NOMO-1 treated with dmso at 0.1 percent for 144 hours (cell line): ENCODE data around the gene FALEC.
"Not testable (repeated sequence)": the region's sequence is repeated elsewhere in the genome, so short reads cannot be mapped to it uniquely, and the experiment has no call there.

ENCODE experiments used
- DNase-seq: peaks from one replicate; lab custom pipeline; 2025; ENCODE audit not compliant: unreplicated experiment; lab: John Stamatoyannopoulos, UW

FALEC gene

GRCh38 chr1:150573648-150574071 is 58.1 kb downstream of the FALEC start:
- not testable (repeated sequence) for DNase-seq

GRCh38 chr1:150574260-150575071 is 58.9 kb downstream of the FALEC start:
- no peak for DNase-seq

- DNase-seq = no peak
These were observed 59.5 kb downstream of the FALEC start for GRCh38 chr1:150575072-150575489.

- no peak for DNase-seq
These were observed 60.2 kb downstream of the FALEC start for GRCh38 chr1:150575518-150576366.

- no peak for DNase-seq
These were observed 60.8 kb downstream of the FALEC start for GRCh38 chr1:150576367-150576711.

GRCh38 chr1:150576794-150577556 is 61.4 kb downstream of the FALEC start:
- DNase-seq = no peak

- DNase-seq = no peak
These were observed 62.2 kb downstream of the FALEC start for GRCh38 chr1:150577557-150578271.

- DNase-seq = no peak
These were observed 62.9 kb downstream of the FALEC start for GRCh38 chr1:150578272-150579109.

GRCh38 chr1:150579110-150579944 is 63.8 kb downstream of the FALEC start, which contains the start of gene MCL1:
Gene MCL1, minus strand, starts transcription at chr1:150579610. Its CDS starts 80 bp downstream, at chr1:150579530.
- peak; percentile 92 for DNase-seq

GRCh38 chr1:150579945-150580642 is 64.5 kb downstream of the FALEC start:
- DNase-seq = no peak

GRCh38 chr1:150580966-150581365 is 65.4 kb downstream of the FALEC start:
- not testable (repeated sequence) for DNase-seq

GRCh38 chr1:150581437-150581836 is 65.9 kb downstream of the FALEC start:
- not testable (repeated sequence) for DNase-seq

GRCh38 chr1:150581962-150582361 is 66.4 kb downstream of the FALEC start:
- not testable (repeated sequence) for DNase-seq

GRCh38 chr1:150582371-150582770 is 66.8 kb downstream of the FALEC start:
- no peak for DNase-seq
